ENCODE results near the gene SIN3B. TPM values are rescaled to one million over a fixed set of nuclear protein-coding genes. Genes with fewer than 3 reads are reported as not detected.

The SIN3B gene
- total and polyA plus RNA-seq, 2 of the 13 experiments (the other 11 are each of a cell fraction or from before 2014, with no cell fraction given): 12.9 to 25.7 TPM

DNA sequence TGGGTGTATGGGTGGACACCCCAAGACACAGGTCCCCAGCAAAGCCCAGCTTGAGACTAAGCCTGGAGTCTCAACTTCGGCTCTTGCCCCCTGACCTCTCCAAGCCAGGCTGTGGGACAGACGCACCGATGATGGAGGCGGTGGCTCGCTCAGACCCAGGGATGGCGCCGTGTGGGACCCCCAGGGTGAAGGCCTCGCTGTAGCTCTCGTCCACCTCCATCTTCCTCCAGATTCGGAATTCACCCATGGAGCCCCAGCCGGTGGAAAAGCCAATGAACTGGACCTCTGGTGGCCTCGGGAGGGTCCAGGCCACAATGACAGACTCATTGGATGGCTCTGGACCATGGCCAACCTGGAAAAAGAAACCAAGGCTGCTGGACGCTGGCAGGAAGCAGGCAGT lies 98.7 kb downstream of the SIN3B start:
- in situ Hi-C loops (cut with HindIII; ENCODE audit: extremely low pct_ligation_motif_present, low pct_unique_long_range_greater_than_20kb): no loop called here
- Histone ChIP-seq H3K9ac (ENCODE audit: insufficient read depth, low read depth, low read length) (no peak overlapping the region), H3K27me3 (ENCODE audit: control insufficient read depth in 1 of 2, insufficient read depth in 2 of 2, low read length in 2 of 2) (peaks cover 3 to 7% of the 10 kb centered on the region in 2 experiments; a peak in 2 of 5 replicates), H4K20me1 (ENCODE audit: insufficient read depth, low read length) (no peaks in the 10 kb centered on the region), H3K9me3 (ENCODE audit: low read length) (no peaks in the 10 kb centered on the region), H3K36me3 (replicated peaks in 1 of 2; ENCODE audit: control insufficient read depth in 1 of 2, insufficient read depth in 2 of 2, low read length in 2 of 2) (no peaks in the 10 kb centered on the region), H3K4me1 (ENCODE audit: insufficient read depth, low read length) (no peaks in the 10 kb centered on the region), H3K4me2 (ENCODE audit: low read depth, low read length) (no peak overlapping the region), H2AFZ (ENCODE audit: low read length) (no peak overlapping the region), H3K27ac (ENCODE audit: extremely low read length, insufficient read depth, low read length) (no peak overlapping the region), H3K79me2 (ENCODE audit: insufficient read depth, low read length) (no peaks in the 10 kb centered on the region), H3K4me3 (replicated peaks in 1 of 3; ENCODE audit: insufficient read depth in 1 of 3, low read depth in 2 of 3, low read length in 3 of 3) (no peak overlapping the region)
- intact Hi-C loops (cut with micrococcal nuclease; ENCODE audit: unreplicated experiment): no loop called here
- DNase-seq (ENCODE audit: low spot score) (no peak), ATAC-seq (no peak), FAIRE-seq (no peak)
- CTCF ChIA-PET (ENCODE audit: low intra/inter-chr PET ratio, low total read pairs): no interaction called here
- TF ChIP-seq ATAD3A (CRISPR knock-in tag; IDR thresholded peaks at IDR 0.05): no peak
- TF ChIP-seq, protein P1, sequence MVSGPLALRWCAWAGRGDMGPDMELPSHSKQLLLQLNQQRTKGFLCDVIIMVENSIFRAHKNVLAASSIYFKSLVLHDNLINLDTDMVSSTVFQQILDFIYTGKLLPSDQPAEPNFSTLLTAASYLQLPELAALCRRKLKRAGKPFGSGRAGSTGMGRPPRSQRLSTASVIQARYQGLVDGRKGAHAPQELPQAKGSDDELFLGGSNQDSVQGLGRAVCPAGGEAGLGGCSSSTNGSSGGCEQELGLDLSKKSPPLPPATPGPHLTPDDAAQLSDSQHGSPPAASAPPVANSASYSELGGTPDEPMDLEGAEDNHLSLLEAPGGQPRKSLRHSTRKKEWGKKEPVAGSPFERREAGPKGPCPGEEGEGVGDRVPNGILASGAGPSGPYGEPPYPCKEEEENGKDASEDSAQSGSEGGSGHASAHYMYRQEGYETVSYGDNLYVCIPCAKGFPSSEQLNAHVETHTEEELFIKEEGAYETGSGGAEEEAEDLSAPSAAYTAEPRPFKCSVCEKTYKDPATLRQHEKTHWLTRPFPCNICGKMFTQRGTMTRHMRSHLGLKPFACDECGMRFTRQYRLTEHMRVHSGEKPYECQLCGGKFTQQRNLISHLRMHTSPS (CRISPR knock-in tag; IDR thresholded peaks at IDR 0.05; ENCODE audit: low read depth): no peak
- TF ChIP-seq, protein P2, sequence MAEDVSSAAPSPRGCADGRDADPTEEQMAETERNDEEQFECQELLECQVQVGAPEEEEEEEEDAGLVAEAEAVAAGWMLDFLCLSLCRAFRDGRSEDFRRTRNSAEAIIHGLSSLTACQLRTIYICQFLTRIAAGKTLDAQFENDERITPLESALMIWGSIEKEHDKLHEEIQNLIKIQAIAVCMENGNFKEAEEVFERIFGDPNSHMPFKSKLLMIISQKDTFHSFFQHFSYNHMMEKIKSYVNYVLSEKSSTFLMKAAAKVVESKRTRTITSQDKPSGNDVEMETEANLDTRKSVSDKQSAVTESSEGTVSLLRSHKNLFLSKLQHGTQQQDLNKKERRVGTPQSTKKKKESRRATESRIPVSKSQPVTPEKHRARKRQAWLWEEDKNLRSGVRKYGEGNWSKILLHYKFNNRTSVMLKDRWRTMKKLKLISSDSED (CRISPR knock-in tag; IDR thresholded peaks at IDR 0.05): no peak
- no peak for TF ChIP-seq ZNF724P (CRISPR knock-in tag; IDR thresholded peaks at IDR 0.05; ENCODE audit: borderline replicate concordance)
- no peak for TF ChIP-seq ZNF781 (CRISPR knock-in tag; IDR thresholded peaks at IDR 0.05; ENCODE audit: borderline replicate concordance, not compliant biosample characterization)
- TF ChIP-seq, protein P3, sequence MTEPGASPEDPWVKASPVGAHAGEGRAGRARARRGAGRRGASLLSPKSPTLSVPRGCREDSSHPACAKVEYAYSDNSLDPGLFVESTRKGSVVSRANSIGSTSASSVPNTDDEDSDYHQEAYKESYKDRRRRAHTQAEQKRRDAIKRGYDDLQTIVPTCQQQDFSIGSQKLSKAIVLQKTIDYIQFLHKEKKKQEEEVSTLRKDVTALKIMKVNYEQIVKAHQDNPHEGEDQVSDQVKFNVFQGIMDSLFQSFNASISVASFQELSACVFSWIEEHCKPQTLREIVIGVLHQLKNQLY (CRISPR knock-in tag; IDR thresholded peaks at IDR 0.05): no peak
- TF ChIP-seq PHF5A (CRISPR knock-in tag; IDR thresholded peaks at IDR 0.05; ENCODE audit: low read depth, unreplicated experiment): no peak
- no peak for TF ChIP-seq DNMT1 (CRISPR knock-in tag; IDR thresholded peaks at IDR 0.05)
- TF ChIP-seq RBM22 (optimal IDR thresholded peaks at IDR 0.05; ENCODE audit: low read length): no peak
- TF ChIP-seq TGIF2 (CRISPR knock-in tag; IDR thresholded peaks at IDR 0.05): no peak
- TF ChIP-seq SRY (CRISPR knock-in tag; IDR thresholded peaks at IDR 0.05): no peak
- no peak for TF ChIP-seq JUND (CRISPR knock-in tag; IDR thresholded peaks at IDR 0.05)
- TF ChIP-seq PHF21A (CRISPR knock-in tag; IDR thresholded peaks at IDR 0.05): no peak
- no peak for TF ChIP-seq ZNF256 (CRISPR knock-in tag; conservative IDR thresholded peaks at IDR 0.05)
- TF ChIP-seq ELF3 (CRISPR knock-in tag; IDR thresholded peaks at IDR 0.05): no peak
- 69% methylated on average over 7 of the region's 13 CpGs for WGBS (ENCODE audit: low lambda C conversion rate)
- POLR2A ChIA-PET: no interaction called here
- no TSS peak for BruUV-seq (replicated peaks)
